ENCODE data around the gene UBE2J2. TPM values are rescaled to one million over a fixed set of nuclear protein-coding genes. Genes with fewer than 3 reads are reported as not detected.

Gene UBE2J2
- polyA plus RNA-seq, 2 of the 4 experiments (the other 2 are of a cell fraction): 21.2 to 36.2 TPM

GRCh38 chr1:1308756-1309250 lies 35.1 kb upstream of the UBE2J2 start:
- ATAC-seq: peak in 1 of 2 experiments; percentile 2; a peak in 3 of 6 replicates
- FAIRE-seq: no peak
- Histone ChIP-seq H3K9me3 (no peaks in the 10 kb centered on the region), H3K4me2 (peak overlapping the region; percentile 96), H3K4me3 (peak overlapping the region; percentile 91), H3K27ac (peak overlapping the region; percentile 93 to 96), H3K4me1 (peaks cover 41% of the 10 kb centered on the region)
- 0 out of 2 replicates have a peak, but pooled peaks have one; percentile 5 for TF ChIP-seq E2F6 (IDR thresholded peaks at IDR 0.05; ENCODE audit: borderline replicate concordance, low read depth)
- no peak for TF ChIP-seq POLR2AphosphoS2 (conservative IDR thresholded peaks at IDR 0.05; ENCODE audit: low read length)
- TF ChIP-seq ATOH8 (CRISPR knock-in tag; IDR thresholded peaks at IDR 0.05; ENCODE audit: low read depth): no peak
- no peak for TF ChIP-seq SMC3 (IDR thresholded peaks at IDR 0.05)
- 0% methylated on average over 1 of the region's 66 CpGs for WGBS (ENCODE audit: missing lambda C conversion rate)
- CTCF ChIA-PET: no interaction called here
- POLR2A ChIA-PET: no interaction called here
- DNase-seq (ENCODE audit: low read depth in 1 of 2, low spot score in 1 of 2): no peak

- H3K4me1 ChIP-seq: peaks cover 41% of the 10 kb centered on the region
- ChIA-PET CTCF (no interaction called here), POLR2A (no interaction called here)
- WGBS (ENCODE audit: missing lambda C conversion rate): 13% methylated on average over 3 of the region's 131 CpGs
- DNase-seq (ENCODE audit: low read depth in 1 of 2, low spot score in 1 of 2): peak; percentile 76 to 92
- peak within 1 kb of the TSS; percentile 96 for H3K4me2 ChIP-seq
- H3K27ac ChIP-seq: peak within 1 kb of the TSS; percentile 93 to 96
- no peak for FAIRE-seq
- peak within 1 kb of the TSS; percentile 91 for H3K4me3 ChIP-seq
- no peak for TF ChIP-seq FOSB (CRISPR knock-in tag; IDR thresholded peaks at IDR 0.05)
- TF ChIP-seq HOXA7 (CRISPR knock-in tag; IDR thresholded peaks at IDR 0.05): no peak
- peak; percentile 41 for TF ChIP-seq REST (IDR thresholded peaks at IDR 0.05)
- no peak for TF ChIP-seq MAZ (IDR thresholded peaks at IDR 0.05; ENCODE audit: borderline replicate concordance, low read depth, low read length)
- TF ChIP-seq USF2 (IDR thresholded peaks at IDR 0.05): no peak
- no peak for TF ChIP-seq JUNB (IDR thresholded peaks at IDR 0.05)
- TF ChIP-seq TFCP2L1 (CRISPR knock-in tag; IDR thresholded peaks at IDR 0.05): no peak
- no peak for TF ChIP-seq NPAS2 (CRISPR knock-in tag; IDR thresholded peaks at IDR 0.05; ENCODE audit: borderline replicate concordance)
- TF ChIP-seq CHD2 (IDR thresholded peaks at IDR 0.05; ENCODE audit: low read length, partially characterized antibody): peak; percentile 59
- peak; percentile 7; the same call in 1 of the 2 replicates for TF ChIP-seq POLR2A (IDR thresholded peaks at IDR 0.05; ENCODE audit: low read length)
- no peak for TF ChIP-seq FOSL2 (IDR thresholded peaks at IDR 0.05)
- TF ChIP-seq FOSL2 (CRISPR knock-in tag; IDR thresholded peaks at IDR 0.05): no peak
- TF ChIP-seq MAX (IDR thresholded peaks at IDR 0.05): peak; percentile 82
- no peak for TF ChIP-seq NFE2L2 (conservative IDR thresholded peaks at IDR 0.05; ENCODE audit: low read length)
- TF ChIP-seq ATOH8 (CRISPR knock-in tag; IDR thresholded peaks at IDR 0.05; ENCODE audit: low read depth): no peak
- TF ChIP-seq TP53 (CRISPR knock-in tag; IDR thresholded peaks at IDR 0.05): no peak
- TF ChIP-seq RARB (CRISPR knock-in tag; IDR thresholded peaks at IDR 0.05): no peak
- 0 out of 2 replicates have a peak, but pooled peaks have one; percentile 11 for TF ChIP-seq PHF8 (IDR thresholded peaks at IDR 0.05; ENCODE audit: borderline replicate concordance, low read depth)
- TF ChIP-seq JUN (IDR thresholded peaks at IDR 0.05): peak in 1 of 2 experiments; percentile 20; a peak in 2 of 5 replicates
- TF ChIP-seq CEBPB (IDR thresholded peaks at IDR 0.05): peak; percentile 96 to 97
- H3K9me3 ChIP-seq: no peaks in the 10 kb centered on the region
- ATAC-seq: peak; percentile 49 to 66
Observed at GRCh38 chr1:1307923-1308755, 34.5 kb upstream of the UBE2J2 start, which contains the start of the genes ACAP3 and PUSL1. ACAP3 (minus strand) TSS chr1:1307930; CDS start chr1:1307815, 115 bp downstream. PUSL1 (plus strand) TSS chr1:1308597; CDS start chr1:1308644, 47 bp downstream.
